Inflammatory macrophage treated with lipopolysaccharide for 4 hours (primary cell): ENCODE measurements around the gene SCOC.
A peak's percentile ranks its signal among the peaks of the same experiment; 100 is the strongest.

Experiments
- DNase-seq: peaks from one replicate; pipeline ENCODE4 v3.0.0-alpha.2; 2020

Gene SCOC

GRCh38 chr4:140373328-140374129, at the start of gene SCOC:
Gene SCOC, plus strand, starts transcription at chr4:140373646. Its CDS starts 5,525 bp downstream, at chr4:140379171.
- DNase-seq: peak; percentile 99

GRCh38 chr4:140326395-140326993, 47.0 kb upstream of the SCOC start:
- peak; percentile 13 for DNase-seq

- DNase-seq: peak; percentile 60
These were observed 43.0 kb upstream of the SCOC start for GRCh38 chr4:140330311-140330900.

- DNase-seq: peak; percentile 66
These were observed 42.2 kb upstream of the SCOC start for GRCh38 chr4:140331245-140331644.

- no peak for DNase-seq
These were observed 41.6 kb upstream of the SCOC start for GRCh38 chr4:140331876-140332275.

- no peak for DNase-seq
These were observed 40.7 kb upstream of the SCOC start for GRCh38 chr4:140332734-140333133.

GRCh38 chr4:140333523-140333922, 39.9 kb upstream of the SCOC start:
- no peak for DNase-seq

GRCh38 chr4:140335076-140335475, 38.4 kb upstream of the SCOC start:
- no peak for DNase-seq

GRCh38 chr4:140336730-140337129, 36.7 kb upstream of the SCOC start:
- DNase-seq: peak; percentile 36

GRCh38 chr4:140342620-140343019, 30.8 kb upstream of the SCOC start:
- DNase-seq: no peak

- DNase-seq: no peak
These were observed 30.1 kb upstream of the SCOC start for GRCh38 chr4:140343303-140343702.

GRCh38 chr4:140344101-140344500, 29.3 kb upstream of the SCOC start:
- no peak for DNase-seq

- DNase-seq: no peak
These were observed 28.8 kb upstream of the SCOC start for GRCh38 chr4:140344621-140345020.

- DNase-seq: no peak
These were observed 27.3 kb upstream of the SCOC start for GRCh38 chr4:140346136-140346535.

- DNase-seq: no peak
These were observed 23.6 kb upstream of the SCOC start for GRCh38 chr4:140349816-140350215.

- DNase-seq: no peak
These were observed 22.1 kb upstream of the SCOC start for GRCh38 chr4:140351093-140352075.

- DNase-seq: no peak
These were observed 19.7 kb upstream of the SCOC start for GRCh38 chr4:140353786-140354185.

- DNase-seq: no peak
These were observed 18.2 kb upstream of the SCOC start for GRCh38 chr4:140355288-140355687.

GRCh38 chr4:140357868-140358267, 15.6 kb upstream of the SCOC start:
- DNase-seq: no peak

- no peak for DNase-seq
These were observed 15.2 kb upstream of the SCOC start for GRCh38 chr4:140358281-140358680.

- DNase-seq: peak; percentile 77
These were observed 13.7 kb upstream of the SCOC start for GRCh38 chr4:140359562-140360427.

GRCh38 chr4:140361099-140361498, 12.3 kb upstream of the SCOC start:
- no peak for DNase-seq
